HEK293 (cell line): Measurements from ENCODE around the gene FAM120A.

Source experiments
- CTCF ChIA-PET: fragments of 350-600 bp; formaldehyde crosslinking; extraction: SDS; loops from one replicate; lab custom pipeline; 2021; ENCODE audit warnings: antibody characterized with exemption; lab: Yijun Ruan, JAX
- POLR2A ChIA-PET: fragments of 300-600 bp; formaldehyde crosslinking; extraction: SDS; loops from one replicate; lab custom pipeline; 2020; ENCODE audit warnings: antibody characterized with exemption, inconsistent platforms; lab: Yijun Ruan, JAX
- H3K27ac ChIP-seq: fragments of 200-500 bp; sonication (Bioruptor generic); 2 replicates; pipeline ENCODE4 v1.5.1; 2014; ENCODE audit warnings: low read depth, low read length, control low read depth, inconsistent platforms; ENCODE audit errors: extremely low read depth
- H3K36me3 ChIP-seq, 2 experiments: fragments of 200-500 bp in 1 of 2; sonication (Bioruptor generic) in 1 of 2; 1 replicate in 1 of 2; 2 replicates in 1 of 2; pipeline ENCODE4 v1.5.1; 2014 to 2017; ENCODE audit warnings: inconsistent platforms in 2 of 2, low read length in 2 of 2; ENCODE audit not compliant: control insufficient read depth in 2 of 2, insufficient read depth in 1 of 2
- H3K4me1 ChIP-seq: fragments of 200-500 bp; sonication (Bioruptor generic); 2 replicates; pipeline ENCODE4 v1.5.1; 2014; ENCODE audit warnings: mild to moderate bottlenecking, low read length, inconsistent platforms; ENCODE audit not compliant: control insufficient read depth, insufficient read depth
- H3K4me3 ChIP-seq: 2 replicates; pipeline ENCODE4 v1.5.1; 2011; ENCODE audit warnings: low read depth, mild to moderate bottlenecking, control low read depth, low read length, moderate library complexity
- H3K9me3 ChIP-seq: fragments of 200-500 bp; sonication (Bioruptor generic); 2 replicates; pipeline ENCODE4 v1.5.1; 2014; ENCODE audit warnings: low read depth, low read length, inconsistent platforms; ENCODE audit not compliant: control insufficient read depth, insufficient read depth
- BCL11B ChIP-seq: fragments of 450-650 bp; formaldehyde crosslinking; IDR thresholded peaks from 2 replicates; pipeline ENCODE4 v1.5.1; 2016; ENCODE audit warnings: low read depth, missing biosample characterization, missing genetic modification characterization
- BCL6B ChIP-seq: fragments of 450-650 bp; formaldehyde crosslinking; IDR thresholded peaks from 2 replicates; pipeline ENCODE4 v1.5.1; 2017; ENCODE audit warnings: missing biosample characterization, missing genetic modification characterization
- KLF9 ChIP-seq: fragments of 450-650 bp; formaldehyde crosslinking; IDR thresholded peaks from 2 replicates; pipeline ENCODE4 v1.5.1; 2016; ENCODE audit warnings: missing biosample characterization, missing genetic modification characterization, low read depth
- PBX3 ChIP-seq: sonication (generic); formaldehyde crosslinking; IDR thresholded peaks from 2 replicates; pipeline ENCODE4 v1.8.1; 2022; ENCODE audit warnings: mild to moderate bottlenecking, moderate library complexity, missing genetic modification reagents
- PRDM1 ChIP-seq: fragments of 450-650 bp; formaldehyde crosslinking; IDR thresholded peaks from 2 replicates; pipeline ENCODE4; 2016; ENCODE audit warnings: missing biosample characterization, missing genetic modification characterization
- PRDM10 ChIP-seq: fragments of 450-650 bp; formaldehyde crosslinking; IDR thresholded peaks from 2 replicates; pipeline ENCODE4 v1.5.1; 2016; ENCODE audit warnings: missing biosample characterization, missing genetic modification characterization
- ZBTB17 ChIP-seq: fragments of 450-650 bp; formaldehyde crosslinking; IDR thresholded peaks from 2 replicates; pipeline ENCODE4 v1.5.1; 2016; ENCODE audit warnings: missing biosample characterization, missing genetic modification characterization
- ZFHX2 ChIP-seq: fragments of 450-650 bp; formaldehyde crosslinking; conservative IDR thresholded peaks from 2 replicates; pipeline ENCODE4 v1.5.1; 2016; ENCODE audit warnings: missing biosample characterization, missing genetic modification characterization
- ZNF169 ChIP-seq: fragments of 450-650 bp; formaldehyde crosslinking; IDR thresholded peaks from 2 replicates; pipeline ENCODE4 v1.5.1; 2016; ENCODE audit warnings: missing biosample characterization, missing genetic modification characterization
- ZNF184 ChIP-seq: fragments of 450-650 bp; IDR thresholded peaks from 2 replicates; pipeline ENCODE4 v1.5.1; 2018; ENCODE audit warnings: missing biosample characterization, mild to moderate bottlenecking, missing genetic modification characterization
- ZNF211 ChIP-seq: fragments of 450-650 bp; formaldehyde crosslinking; IDR thresholded peaks from 2 replicates; pipeline ENCODE4 v1.5.1; 2016; ENCODE audit warnings: low read depth, missing biosample characterization, missing genetic modification characterization
- ZNF214 ChIP-seq: fragments of 450-650 bp; formaldehyde crosslinking; IDR thresholded peaks from 2 replicates; pipeline ENCODE4 v1.5.1; 2017; ENCODE audit warnings: missing biosample characterization, mild to moderate bottlenecking, missing genetic modification characterization, borderline replicate concordance
- ZNF24 ChIP-seq: fragments of 450-650 bp; formaldehyde crosslinking; IDR thresholded peaks from 2 replicates; pipeline ENCODE4 v1.5.1; 2016; ENCODE audit warnings: missing biosample characterization, missing genetic modification characterization
- ZNF302 ChIP-seq: fragments of 450-650 bp; formaldehyde crosslinking; IDR thresholded peaks from 2 replicates; pipeline ENCODE4 v1.5.1; 2016; ENCODE audit warnings: missing biosample characterization, missing genetic modification characterization, low read depth
- ZNF513 ChIP-seq: fragments of 450-650 bp; IDR thresholded peaks from 2 replicates; pipeline ENCODE4 v1.5.1; 2018; ENCODE audit warnings: missing biosample characterization, missing genetic modification characterization
- ZNF529 ChIP-seq: fragments of 450-650 bp; formaldehyde crosslinking; IDR thresholded peaks from 2 replicates; pipeline ENCODE4 v1.5.1; 2017; ENCODE audit warnings: missing genetic modification characterization, missing biosample characterization; ENCODE audit not compliant: insufficient replicate concordance
- ZNF558 ChIP-seq: fragments of 450-650 bp; formaldehyde crosslinking; IDR thresholded peaks from 2 replicates; pipeline ENCODE4 v1.5.1; 2016; ENCODE audit warnings: missing biosample characterization, missing genetic modification characterization
- ZNF768 ChIP-seq: fragments of 450-650 bp; formaldehyde crosslinking; IDR thresholded peaks from 2 replicates; pipeline ENCODE4 v1.5.1; 2018; ENCODE audit warnings: missing biosample characterization, mild to moderate bottlenecking, missing genetic modification characterization
- ZNF837 ChIP-seq: fragments of 450-650 bp; formaldehyde crosslinking; IDR thresholded peaks from 2 replicates; pipeline ENCODE4 v1.5.1; 2016; ENCODE audit warnings: missing biosample characterization, missing genetic modification characterization
- ZSCAN16 ChIP-seq: fragments of 450-650 bp; formaldehyde crosslinking; IDR thresholded peaks from 2 replicates; pipeline ENCODE4 v1.5.1; 2016; ENCODE audit warnings: missing biosample characterization, missing genetic modification characterization
- ZSCAN30 ChIP-seq: fragments of 450-650 bp; IDR thresholded peaks from 2 replicates; pipeline ENCODE4 v1.5.1; 2018; ENCODE audit warnings: missing biosample characterization, mild to moderate bottlenecking, missing genetic modification characterization, moderate library complexity

FAM120A gene

GRCh38 chr9:93464876-93465275 lies 13.4 kb downstream of the FAM120A start:
- Histone ChIP-seq H3K9me3 (no peaks in the 10 kb centered on the region), H3K36me3 (no peaks in the 10 kb centered on the region), H3K27ac (no peak overlapping the region), H3K4me3 (no peak overlapping the region), H3K4me1 (peaks cover 39% of the 10 kb centered on the region)
- ChIA-PET CTCF (no interaction called here), POLR2A (interaction anchor here (1.4 kb wide), 1 partner anchor 13 kb away, joined by 3 read pairs; no protein-coding TSS in a partner anchor)
- TF ChIP-seq ZNF211 (no peak), ZBTB17 (tag by site-specific recombination) (peak; percentile 20; the same call in 1 of the 2 replicates), PRDM1 (0 out of 2 replicates have a peak, but pooled peaks have one; percentile 10)

- CTCF ChIA-PET, result interaction anchor here (0.5 to 0.6 kb wide), 2 partner anchors 12 to 295 kb away, joined by 3 read pairs; no protein-coding TSS in a partner anchor
- H3K27ac ChIP-seq, result no peak overlapping the region
- POLR2A ChIA-PET, result interaction anchor here (0.5 to 1.3 kb wide), 2 partner anchors 12 to 60 kb away, joined by 4 to 5 read pairs; partner anchors contain the start of gene FAM120AOS
Observed at GRCh38 chr9:93465855-93466254, 14.4 kb downstream of the FAM120A start.

More at GRCh38 chr9:93465855-93466254, 14.4 kb downstream of the FAM120A start:
- H3K4me1 ChIP-seq, result peaks cover 42% of the 10 kb centered on the region
- TF ChIP-seq ZNF24 (tag by site-specific recombination), result no peak
- no peak for TF ChIP-seq ZNF169 (tag by site-specific recombination)
- no peak for TF ChIP-seq BCL6B (tag by site-specific recombination)
- no peak for TF ChIP-seq ZNF302 (tag by site-specific recombination)
- TF ChIP-seq ZNF214 (tag by site-specific recombination), result no peak
- no peak for TF ChIP-seq ZNF558 (tag by site-specific recombination)
- no peak for TF ChIP-seq KLF9 (tag by site-specific recombination)
- TF ChIP-seq ZNF837, result no peak
- TF ChIP-seq ZNF184 (tag by site-specific recombination), result no peak
- no peak for TF ChIP-seq ZSCAN30 (tag by site-specific recombination)
- no peak for TF ChIP-seq ZFHX2 (tag by site-specific recombination)
- no peak; the same call in 1 of the 2 replicates for TF ChIP-seq PRDM10
- no peak for TF ChIP-seq ZSCAN16
- no peak for TF ChIP-seq ZNF529 (tag by site-specific recombination)
- no peak for TF ChIP-seq PBX3
- TF ChIP-seq ZNF768 (tag by site-specific recombination), result no peak
- TF ChIP-seq ZNF513 (tag by site-specific recombination), result no peak
- TF ChIP-seq BCL11B, result no peak
- TF ChIP-seq, all 188 proteins: peak for 0
- peaks cover 0 to 1% of the 10 kb centered on the region in 2 experiments; a peak in 1 of 3 replicates for H3K36me3 ChIP-seq
- H3K9me3 ChIP-seq, result no peaks in the 10 kb centered on the region
- H3K4me3 ChIP-seq, result no peak overlapping the region
